OCI-LY1 (cell line): ENCODE measurements around the gene OR6C75.
"Not testable (repeated sequence)": the region's sequence is repeated elsewhere in the genome, so short reads cannot be mapped to it uniquely, and the experiment has no call there.

Experiments used
- CTCF ChIP-seq: fragments of 200-600 bp; sonication (generic), shearing (Covaris generic); IDR thresholded peaks from 2 replicates; pipeline ENCODE4 v1.5.1; 2017; ENCODE audit warnings: mild to moderate bottlenecking, antibody characterized with exemption, low read length, moderate library complexity, mixed read lengths
- EZH2 ChIP-seq: fragments of 200-600 bp; sonication (generic), shearing (Covaris generic); IDR thresholded peaks from 2 replicates; pipeline ENCODE4 v1.8.0; 2017; ENCODE audit warnings: borderline replicate concordance, mixed run types, mild to moderate bottlenecking, antibody characterized with exemption, low read length, moderate library complexity, mixed read lengths

GRCh38 chr12:55409133-55409532, 46.4 kb downstream of the OR6C75 start:
- not testable (repeated sequence) for TF ChIP-seq CTCF, EZH2
